GM19351 (cell line): Measurements from ENCODE around the gene FAM200B.

ENCODE experiments used
- ATAC-seq: cut with Tn5 transposase; IDR thresholded peaks from one replicate; pipeline ENCODE4 v1.9.1; 2021; ENCODE audit warnings: mild to moderate bottlenecking, moderate library complexity; ENCODE audit not compliant: unreplicated experiment

Gene FAM200B

DNA sequence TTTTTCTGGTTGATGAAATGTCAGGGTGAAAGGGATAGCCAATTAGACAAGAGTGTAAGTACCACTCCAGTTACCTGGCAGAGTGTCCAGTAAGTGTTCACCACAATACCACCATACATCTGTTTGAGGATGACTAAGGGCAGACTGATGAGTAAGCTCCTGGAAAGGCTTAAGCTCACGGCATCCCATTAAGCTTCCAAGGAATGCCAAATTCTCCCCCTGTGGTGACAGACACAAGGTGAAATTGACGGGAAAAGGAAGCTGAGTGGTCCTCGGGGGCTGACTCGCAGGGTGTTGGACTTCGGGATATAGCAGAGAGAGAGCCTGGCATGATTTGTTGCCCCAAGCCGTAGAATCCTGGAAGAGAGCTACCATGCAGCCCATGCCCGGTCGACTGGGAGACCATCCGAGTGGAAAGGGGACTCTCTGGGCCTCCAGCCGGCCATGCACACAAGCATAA, 13.6 kb downstream of the FAM200B start:
- ATAC-seq: no peak

DNA sequence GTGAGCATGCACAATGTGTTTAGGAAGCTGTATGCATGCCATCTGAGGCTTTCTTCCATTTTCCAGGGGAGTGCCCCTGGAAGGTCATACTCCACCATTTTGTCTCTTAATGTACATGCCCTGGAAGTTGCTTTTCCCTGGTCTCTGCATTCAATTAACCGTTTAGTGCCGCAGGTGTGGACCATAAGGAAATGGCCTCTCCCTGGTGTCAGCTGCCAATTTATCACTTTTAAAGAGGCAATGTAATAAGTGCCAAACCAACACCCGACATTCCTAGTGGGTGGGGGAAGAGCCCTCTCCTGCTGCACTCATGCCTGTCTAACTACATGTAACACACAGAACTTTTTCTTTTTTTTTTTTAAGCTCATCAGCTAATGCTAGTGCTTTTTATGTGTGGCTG, 14.1 kb downstream of the FAM200B start:
- ATAC-seq: no peak

DNA sequence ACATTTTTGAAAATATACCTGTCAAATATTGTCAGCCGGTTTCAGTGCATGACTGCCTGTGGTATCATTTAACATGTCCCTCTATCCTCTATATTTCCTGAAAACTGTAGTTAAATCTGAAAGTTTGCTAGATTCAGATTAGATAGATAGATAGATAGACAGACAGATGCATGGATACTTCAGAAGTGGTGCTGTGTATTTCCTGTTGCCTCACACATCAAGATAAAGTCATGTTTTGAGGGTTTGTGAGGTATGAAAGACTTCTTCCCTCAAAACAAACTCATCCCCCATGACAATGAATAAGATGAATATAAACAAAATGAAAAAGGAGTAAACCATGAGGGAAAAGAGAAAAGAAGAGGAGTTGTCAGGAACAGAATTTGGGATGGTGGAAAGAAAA, 15.2 kb downstream of the FAM200B start:
- ATAC-seq: no peak

DNA sequence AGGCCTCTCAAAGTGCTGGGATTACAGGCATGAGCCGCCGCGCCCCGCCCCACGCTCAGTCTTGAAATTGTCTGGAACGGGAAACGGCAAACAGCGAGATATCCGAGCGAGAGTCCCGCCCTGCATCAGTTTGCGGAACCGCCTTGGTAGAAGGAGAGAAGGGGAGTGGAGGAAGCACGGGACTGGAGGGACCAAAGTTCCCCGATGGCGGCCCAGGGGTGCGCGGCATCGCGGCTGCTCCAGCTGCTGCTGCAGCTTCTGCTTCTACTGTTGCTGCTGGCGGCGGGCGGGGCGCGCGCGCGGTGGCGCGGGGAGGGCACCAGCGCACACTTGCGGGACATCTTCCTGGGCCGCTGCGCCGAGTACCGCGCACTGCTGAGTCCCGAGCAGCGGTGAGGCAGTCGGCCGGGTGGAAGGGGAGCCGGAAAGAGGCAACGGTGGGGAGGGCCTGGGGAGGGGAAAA, 21.3 kb downstream of the FAM200B start, which contains the start of gene BST1:
Gene BST1, plus strand, starts transcription at position 125 of the 463 bp plus-strand sequence. Its CDS starts 80 bp downstream, at position 205.
- no peak for ATAC-seq

DNA sequence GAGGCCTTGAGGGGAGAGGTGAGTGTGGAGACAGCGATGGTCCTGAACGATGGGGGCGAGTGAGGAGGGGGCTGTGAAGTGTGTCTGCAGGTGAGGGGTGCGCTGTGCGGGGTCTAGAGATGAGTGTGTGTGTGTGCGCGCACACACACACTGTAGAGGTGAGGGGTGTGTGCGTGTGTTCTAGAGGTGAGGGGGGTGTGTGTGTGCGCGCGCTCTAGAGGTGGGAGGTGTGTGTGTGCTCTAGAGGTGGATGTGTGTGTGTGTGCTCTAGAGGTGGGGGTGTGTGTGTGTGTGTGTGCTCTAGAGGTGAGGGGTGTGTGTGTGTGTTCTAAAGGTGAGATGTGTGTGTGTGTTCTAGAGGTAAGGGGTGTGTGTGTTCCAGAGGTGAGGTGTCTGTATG, 21.8 kb downstream of the FAM200B start:
- no peak for ATAC-seq

DNA sequence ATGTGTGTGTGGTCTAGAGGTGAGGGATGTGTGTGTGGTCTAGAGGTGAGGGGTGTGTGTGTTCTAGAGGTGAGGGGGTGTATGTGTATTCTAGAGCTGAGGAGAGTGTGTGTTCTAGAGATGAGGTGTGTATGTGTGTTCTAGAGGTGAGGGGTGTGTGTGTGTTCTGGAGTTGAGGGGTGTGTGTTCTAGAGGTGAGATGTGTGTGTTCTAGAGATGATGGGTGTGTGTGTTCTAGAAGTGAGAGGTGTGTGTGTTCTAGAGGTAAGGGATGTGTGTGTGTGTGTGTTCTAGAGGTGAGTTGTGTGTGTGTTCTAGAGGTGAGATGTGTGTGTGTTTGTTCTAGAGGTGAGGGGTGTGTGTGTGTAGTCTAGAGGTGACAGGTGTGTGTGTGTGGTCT, 22.5 kb downstream of the FAM200B start:
- ATAC-seq: no peak

DNA sequence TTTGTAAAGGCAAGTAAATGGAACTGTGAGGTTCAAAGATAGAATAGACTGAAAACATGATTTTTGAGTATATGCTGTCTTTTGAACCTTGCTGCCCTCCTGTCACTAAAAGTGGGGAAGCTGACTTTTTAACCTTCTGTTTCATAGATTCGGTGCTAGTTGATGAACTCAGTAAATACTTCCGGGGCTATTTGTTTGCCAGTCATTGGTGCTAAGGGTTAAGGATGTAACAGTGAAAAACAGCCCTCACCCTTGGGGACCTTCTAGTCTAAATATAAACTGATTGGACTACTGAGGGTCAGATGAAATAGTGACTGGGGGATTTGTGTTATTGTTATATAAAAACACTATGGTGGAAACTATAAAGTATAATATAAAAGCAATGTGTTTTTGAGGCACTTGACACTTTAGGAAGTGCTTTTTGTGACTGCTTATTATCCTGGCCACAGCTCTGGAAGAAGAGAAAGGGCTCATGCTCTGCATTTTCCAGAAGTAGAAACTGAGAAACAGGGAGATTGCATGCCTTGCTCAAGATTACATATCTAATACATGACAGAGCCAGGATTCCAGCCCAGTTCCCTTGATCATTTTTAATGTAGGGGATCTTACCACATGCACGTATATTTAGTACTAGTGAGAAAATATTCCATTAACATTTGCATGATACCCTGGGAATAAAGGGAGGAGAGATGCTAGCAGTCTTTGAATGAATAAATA, 25.2 kb downstream of the FAM200B start:
- ATAC-seq: no peak

DNA sequence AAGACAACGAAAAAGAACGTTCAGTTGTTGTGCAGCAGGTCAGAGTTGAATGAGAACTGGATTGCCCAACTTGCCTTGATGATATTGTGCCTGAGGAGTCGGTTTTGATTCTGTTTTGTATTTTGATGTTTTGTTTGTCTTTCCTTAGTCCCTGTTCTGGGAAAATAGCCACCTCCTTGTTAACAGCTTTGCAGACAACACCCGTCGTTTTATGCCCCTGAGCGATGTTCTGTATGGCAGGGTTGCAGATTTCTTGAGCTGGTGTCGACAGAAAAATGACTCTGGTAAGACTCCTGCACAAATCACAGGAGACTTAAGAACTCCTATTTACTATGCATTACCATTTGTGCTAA, 25.7 kb downstream of the FAM200B start:
- ATAC-seq: no peak

DNA sequence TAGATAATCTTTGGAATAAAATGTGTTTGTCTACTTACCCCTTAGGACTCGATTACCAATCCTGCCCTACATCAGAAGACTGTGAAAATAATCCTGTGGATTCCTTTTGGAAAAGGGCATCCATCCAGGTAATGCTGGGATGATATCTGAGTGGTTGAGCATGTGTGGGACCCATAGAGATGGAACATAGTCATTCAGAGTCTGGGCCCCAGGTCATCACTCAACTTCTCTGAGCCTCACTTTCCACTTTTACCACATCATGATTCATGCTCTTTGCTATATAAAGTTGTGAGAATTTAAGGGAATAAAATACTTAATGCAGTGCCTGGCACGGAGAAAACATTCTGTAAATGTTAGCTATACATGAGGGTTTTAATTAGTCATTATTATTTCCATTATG, 30.1 kb downstream of the FAM200B start:
- ATAC-seq: no peak

DNA sequence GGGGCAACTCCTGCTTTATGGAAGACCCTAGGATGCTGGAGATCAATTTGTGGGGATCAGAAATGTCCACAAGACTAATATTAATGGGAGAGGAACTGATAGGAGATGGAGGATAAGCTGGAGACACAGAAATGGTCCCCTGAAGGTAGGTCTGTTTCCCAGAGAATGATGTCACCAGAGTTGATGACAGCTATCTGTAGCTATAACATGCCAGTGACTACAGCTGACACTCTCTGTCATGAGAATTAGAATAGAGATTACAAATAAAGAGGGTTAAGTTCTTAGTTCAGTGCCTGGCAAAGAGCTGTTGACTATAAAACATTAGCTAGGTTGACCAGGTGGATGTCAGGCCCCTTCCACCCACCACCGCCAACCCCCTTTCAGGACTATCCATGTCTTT, 30.6 kb downstream of the FAM200B start:
- ATAC-seq: no peak

DNA sequence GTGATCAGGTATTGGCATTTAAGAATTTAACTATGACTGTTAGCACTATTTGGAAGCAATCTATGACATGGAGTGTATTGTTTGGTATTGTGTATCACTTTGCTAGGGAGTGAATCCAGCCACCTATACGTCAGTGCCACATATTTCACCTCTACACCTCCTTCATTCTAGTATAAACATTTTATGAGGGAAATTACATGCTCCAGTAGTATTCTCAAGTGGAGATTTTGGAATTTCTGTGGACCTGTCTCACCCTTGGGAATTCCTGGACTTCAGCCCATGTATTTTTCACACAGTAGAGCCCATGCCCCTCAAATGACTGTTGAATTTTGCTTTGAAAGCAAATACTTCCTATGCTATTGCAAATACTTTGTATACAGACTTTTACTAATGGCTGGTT, 32.5 kb downstream of the FAM200B start:
- ATAC-seq: no peak

DNA sequence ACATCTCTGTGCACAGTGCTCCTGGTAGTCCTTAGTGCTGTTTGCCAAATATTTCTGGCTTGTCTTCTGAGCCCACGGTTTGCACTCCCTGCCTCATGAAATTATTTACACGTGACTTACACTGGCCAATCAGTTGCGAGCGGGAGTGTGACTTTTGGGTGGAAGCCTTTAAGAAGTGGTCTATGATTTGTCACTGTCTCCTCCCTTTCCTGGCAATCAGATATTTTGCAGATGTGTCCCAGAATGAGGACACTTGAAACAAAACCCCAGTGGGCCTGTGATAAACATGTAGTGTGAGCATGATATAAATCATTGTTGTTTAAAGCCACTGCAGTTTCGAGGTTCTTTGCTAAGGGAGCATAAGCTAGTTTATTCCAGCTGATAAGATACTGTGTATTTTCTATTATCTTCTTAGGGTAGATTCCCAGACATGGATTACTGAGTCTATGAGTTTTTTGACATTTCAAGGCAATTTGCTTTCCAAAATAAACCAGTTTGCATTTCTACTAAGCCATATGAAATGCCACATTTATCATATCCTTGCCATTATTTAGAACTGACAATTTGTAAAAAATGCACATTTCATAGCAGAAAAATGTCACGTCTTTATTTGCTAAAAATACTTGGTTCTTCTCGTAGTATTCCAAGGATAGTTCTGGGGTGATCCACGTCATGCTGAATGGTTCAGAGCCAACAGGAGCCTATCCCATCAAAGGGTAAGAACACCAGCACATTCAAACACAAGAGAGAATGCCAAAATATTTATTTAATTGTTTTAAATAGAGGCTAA, 33.2 kb downstream of the FAM200B start:
- no peak for ATAC-seq

DNA sequence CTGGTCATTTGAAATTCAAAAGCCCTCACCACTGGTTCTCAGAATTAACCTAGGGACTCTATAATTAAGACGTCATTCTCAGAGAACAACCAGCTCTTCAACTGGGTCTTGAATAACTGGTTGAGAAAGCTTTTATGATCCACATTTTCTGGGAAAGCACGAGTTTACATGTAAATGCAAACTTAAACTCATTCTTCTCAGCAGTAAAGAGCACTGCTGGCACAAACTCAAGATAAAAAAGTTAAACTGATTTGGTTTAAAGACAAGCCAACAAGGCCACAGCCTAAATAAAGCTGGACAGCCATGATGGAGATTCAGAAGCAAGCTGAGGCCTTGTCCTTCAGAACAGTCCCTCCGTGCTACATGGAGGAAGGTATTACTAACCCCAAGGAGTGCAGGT, 34.5 kb downstream of the FAM200B start:
- ATAC-seq: no peak

DNA sequence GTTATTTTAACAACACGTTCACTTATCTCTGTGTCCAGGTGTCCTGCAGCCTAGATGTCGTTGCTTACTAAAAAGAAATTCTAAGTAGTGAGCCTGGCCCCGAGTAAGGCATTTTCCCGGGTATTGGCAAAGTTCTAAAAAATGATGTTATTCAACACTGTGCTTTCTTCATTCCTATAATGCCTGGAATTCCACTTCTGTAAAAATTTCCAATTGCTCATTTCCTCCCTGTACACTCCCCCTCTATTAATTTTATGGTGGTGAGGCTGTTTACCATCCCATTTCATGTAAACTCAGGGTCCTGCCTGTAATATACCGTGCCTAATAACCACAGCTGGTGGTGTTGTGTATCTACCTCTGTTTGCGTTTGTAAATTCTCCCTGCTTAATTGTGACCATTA, 35.5 kb downstream of the FAM200B start:
- ATAC-seq: no peak

DNA sequence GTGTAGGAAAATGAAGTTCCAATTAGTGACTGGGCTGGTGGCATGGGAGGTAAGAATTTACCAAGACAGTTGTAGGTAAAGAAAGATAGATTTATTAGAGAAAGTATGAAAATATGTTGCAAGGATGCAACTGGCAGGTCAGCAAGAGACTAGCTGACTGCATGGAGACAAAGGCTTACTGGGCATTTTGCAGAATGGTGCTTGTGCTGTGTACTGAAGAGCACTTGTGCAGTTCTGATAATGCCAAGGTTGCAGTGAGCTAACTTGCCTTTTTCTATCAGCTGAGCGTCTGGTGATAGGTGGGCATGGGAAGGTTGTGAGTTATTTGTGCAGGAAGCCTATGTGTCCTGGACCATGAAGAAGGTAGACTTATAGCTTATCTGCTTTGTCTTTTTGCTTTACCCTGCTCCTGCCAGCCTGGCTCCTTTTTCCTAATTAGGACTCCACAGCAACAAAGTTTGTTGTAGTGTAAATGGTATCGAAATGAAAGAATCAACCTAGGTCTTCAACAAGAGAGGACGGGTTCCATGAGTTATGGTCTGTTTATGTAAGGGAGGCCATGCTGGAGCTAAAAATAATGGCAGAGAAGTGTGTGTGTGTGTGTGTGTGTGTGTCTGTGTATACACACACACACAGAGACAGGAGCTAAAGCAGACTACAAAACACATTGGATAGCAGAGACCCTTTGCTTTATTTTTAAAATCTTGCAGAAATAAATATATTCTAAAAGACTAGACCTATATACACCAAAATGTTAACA, 36.2 kb downstream of the FAM200B start:
- ATAC-seq: no peak

DNA sequence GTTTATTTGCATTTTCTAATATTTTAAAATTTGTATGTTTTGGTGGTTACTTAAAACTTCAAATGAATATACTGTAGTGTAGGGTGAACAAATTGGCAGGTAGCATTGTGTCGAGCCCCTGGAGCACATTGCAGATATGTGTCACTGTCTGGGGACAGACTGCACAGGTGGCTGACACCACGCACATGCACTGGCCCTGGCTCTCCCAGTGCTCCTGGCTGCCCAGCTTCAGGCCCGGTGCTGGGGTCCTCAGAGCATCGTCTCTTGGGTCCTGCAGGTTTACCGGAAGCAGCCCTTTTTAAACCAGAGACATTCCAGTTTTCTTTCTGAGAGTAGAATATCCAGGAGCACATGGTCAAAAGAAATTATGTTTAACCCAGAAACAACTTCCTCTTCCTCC, 36.8 kb downstream of the FAM200B start:
- no peak for ATAC-seq

DNA sequence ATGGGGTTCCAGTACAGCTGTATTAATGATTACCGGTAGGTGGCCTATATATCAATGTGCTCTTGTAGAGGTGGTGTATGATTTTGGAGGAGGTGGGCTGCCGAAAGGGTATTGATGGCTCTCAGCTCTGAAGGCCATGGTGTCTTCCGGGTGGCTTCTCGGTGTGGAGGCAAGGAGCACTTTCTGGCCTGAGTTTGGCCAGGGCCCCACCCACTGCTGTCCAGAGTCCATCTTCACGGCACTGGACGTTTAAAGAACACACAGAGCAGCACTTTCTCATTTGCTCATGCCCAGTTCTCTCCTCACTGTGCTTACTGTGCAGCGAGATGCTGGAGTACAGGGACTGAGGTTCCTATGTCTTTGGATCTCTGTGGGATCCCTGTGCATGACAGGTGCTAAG, 37.3 kb downstream of the FAM200B start:
- ATAC-seq: no peak

DNA sequence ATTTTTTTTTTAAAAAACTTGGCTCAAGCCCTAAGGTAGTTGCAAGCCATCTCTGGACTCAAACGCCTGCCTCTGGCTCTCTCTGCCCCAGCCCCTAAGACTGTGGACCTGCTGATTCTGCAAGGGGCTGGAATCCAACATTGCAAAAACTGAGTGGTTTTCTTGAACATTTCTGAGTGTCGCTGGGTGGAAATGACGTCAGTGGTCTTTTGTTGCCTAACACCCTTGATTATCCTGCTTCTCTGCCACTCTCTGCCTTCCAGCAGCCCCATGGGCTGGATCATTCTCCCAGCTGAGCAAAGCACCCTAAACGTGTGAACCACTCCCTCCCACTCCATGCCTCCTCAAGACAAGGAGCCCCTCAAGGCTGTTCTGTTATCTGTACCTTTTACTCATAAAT, 37.9 kb downstream of the FAM200B start:
- no peak for ATAC-seq

DNA sequence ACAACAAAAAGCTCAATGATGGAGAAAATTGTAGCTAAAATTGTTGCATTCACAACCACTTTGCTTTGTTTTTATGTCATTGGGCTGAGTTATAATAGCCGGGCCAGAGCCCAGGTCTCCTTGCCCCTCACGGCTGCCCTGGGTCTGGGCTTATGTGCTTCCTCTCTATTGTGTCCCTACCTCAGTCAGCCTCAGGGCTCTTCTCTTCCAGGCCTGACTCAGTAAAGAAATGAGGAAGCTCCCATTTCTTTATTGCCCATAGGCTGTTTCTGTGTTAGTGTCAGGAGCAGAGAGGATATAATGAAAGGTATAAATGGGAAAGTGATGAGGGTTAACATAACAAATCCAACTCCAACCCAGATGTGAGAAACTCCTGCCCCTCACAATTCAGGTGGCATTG, 39.2 kb downstream of the FAM200B start:
- no peak for ATAC-seq

DNA sequence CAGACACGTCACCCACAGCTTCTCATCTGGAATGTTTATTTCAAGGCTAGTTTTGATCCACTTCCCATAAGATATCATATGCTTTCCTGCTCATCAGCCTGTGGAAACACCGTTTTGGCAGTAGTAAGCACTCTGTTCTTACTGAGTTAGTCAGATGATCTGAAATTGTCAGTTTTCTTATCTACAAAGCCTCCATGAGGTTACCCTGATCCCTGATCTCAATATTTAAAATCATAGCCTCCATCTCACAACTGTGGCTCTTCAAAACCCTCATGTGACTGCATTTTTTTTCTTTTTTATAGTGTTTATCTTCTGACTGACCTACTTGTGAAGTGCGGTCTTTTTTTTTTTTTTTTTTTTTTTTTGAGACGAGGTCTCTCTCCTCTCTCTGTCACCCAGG, 44.0 kb downstream of the FAM200B start:
- no peak for ATAC-seq

DNA sequence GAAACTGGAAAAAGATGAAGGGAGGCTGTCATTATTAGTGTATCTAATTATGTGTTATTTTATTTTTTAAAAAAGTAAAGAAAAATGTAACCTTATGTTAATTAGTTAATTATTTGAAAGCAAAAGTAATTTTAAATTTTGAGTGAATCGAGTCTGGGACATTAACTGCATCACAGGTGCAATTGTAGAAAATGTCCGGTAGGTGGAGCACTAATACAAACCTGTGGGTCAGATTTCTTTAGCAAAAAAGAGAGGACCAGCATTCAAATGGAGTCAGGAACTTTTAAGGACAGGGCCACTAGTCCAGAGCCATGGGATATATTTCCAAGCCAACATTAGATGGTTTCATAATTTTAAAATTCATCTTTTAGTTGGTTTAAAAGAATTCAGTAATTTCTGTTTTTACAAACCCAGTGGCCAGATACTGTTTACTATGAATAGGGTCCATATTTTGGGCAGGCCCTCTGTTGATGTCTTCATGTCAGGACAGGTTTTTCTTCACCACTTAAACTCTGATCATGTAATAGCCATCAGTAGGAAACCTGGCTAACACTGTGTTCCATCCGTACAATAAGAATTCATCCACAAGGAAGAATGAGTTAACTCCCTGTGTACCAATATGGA, 48.4 kb downstream of the FAM200B start:
- peak; percentile 78 for ATAC-seq
